Measurements from ENCODE around the gene KCNQ2. TPM values are rescaled to one million over a fixed set of nuclear protein-coding genes. Genes with fewer than 3 reads are reported as not detected.

The KCNQ2 gene
- total RNA-seq, 1 experiment from 2014 or later = 86.5 TPM

- Histone ChIP-seq H3K9me3 (ENCODE audit: control insufficient read depth in 1 of 2, insufficient read depth in 1 of 2, low read depth in 1 of 2, low read length in 2 of 2) (no peaks in the 10 kb centered on the region), H3K36me3 (ENCODE audit: control insufficient read depth in 1 of 2, insufficient read depth in 2 of 2, low read length in 2 of 2) (no peaks in the 10 kb centered on the region), H2AFZ (ENCODE audit: low read depth, low read length, poor library complexity, severe bottlenecking) (no peak overlapping the region), H3K4me2 (ENCODE audit: low read length) (no peak overlapping the region), H3K4me1 (ENCODE audit: control insufficient read depth in 1 of 2, insufficient read depth in 2 of 2, low read length in 2 of 2) (peaks cover 0 to 4% of the 10 kb centered on the region in 2 experiments; a peak in 1 of 4 replicates), H3K9me2 (ENCODE audit: insufficient read depth) (no peaks in the 10 kb centered on the region), H3K9ac (ENCODE audit: low read length) (no peak overlapping the region), H3K27ac (ENCODE audit: low read depth, low read length) (no peak overlapping the region), H3K4me3 (replicated peaks in 1 of 2; ENCODE audit: low read depth in 1 of 2, low read length in 2 of 2) (no peak overlapping the region), H4K20me1 (ENCODE audit: insufficient read depth) (no peaks in the 10 kb centered on the region), H3K79me2 (ENCODE audit: insufficient read depth, low read length) (no peaks in the 10 kb centered on the region), H3K27me3 (ENCODE audit: insufficient read depth, low read length) (no peaks in the 10 kb centered on the region)
- no peak for ATAC-seq
- TF ChIP-seq YY1 (IDR thresholded peaks at IDR 0.05; ENCODE audit: extremely low read depth, insufficient replicate concordance, low read depth, low read length) (no peak), TCF7L2 (IDR thresholded peaks at IDR 0.05; ENCODE audit: borderline replicate concordance, extremely low read depth, insufficient read depth, insufficient read length) (no peak), JUND (IDR thresholded peaks at IDR 0.05) (no peak), ATF3 (IDR thresholded peaks at IDR 0.05) (no peak), CBX3 (IDR thresholded peaks at IDR 0.05; ENCODE audit: low read depth) (no peak), MAX (IDR thresholded peaks at IDR 0.05) (no peak), SIN3A (IDR thresholded peaks at IDR 0.05; ENCODE audit: low read depth) (no peak), POLR2A (IDR thresholded peaks at IDR 0.05; ENCODE audit: borderline replicate concordance, extremely low read depth, insufficient read depth, insufficient read length) (no peak), SP1 (IDR thresholded peaks at IDR 0.05; ENCODE audit: low read depth) (no peak), FOSL1 (IDR thresholded peaks at IDR 0.05; ENCODE audit: low read depth) (no peak), EZH2phosphoT487 (IDR thresholded peaks at IDR 0.05; ENCODE audit: borderline replicate concordance) (no peak)
- POLR2A ChIA-PET = no interaction called here
- BruUV-seq (replicated peaks) = no TSS peak
- CTCF ChIA-PET = no interaction called here
- RAD21 ChIA-PET (ENCODE audit: low non-redundant PET in 1 of 2, low total read pairs in 2 of 2, uncharacterized antibody in 2 of 2, unreplicated experiment in 2 of 2) = no interaction called here
- intact Hi-C loops (cut with micrococcal nuclease) = no loop called here
- DNase-seq (ENCODE audit: low read depth, low spot score) = no peak
Observed at GRCh38 chr20:63428906-63429575, 43.4 kb downstream of the KCNQ2 start.

Measured in HCT116 (cell line).